Activated CD4-positive, alpha-beta T cell treated with anti-CD3 and anti-CD28 coated beads for 4 hours (primary cell): ENCODE measurements around the gene SCAPER.

Experiments used
- DNase-seq, 2 donors: peaks; one replicate each; pipeline ENCODE4 v3.0.0-alpha.2; 2020

The SCAPER gene

DNA sequence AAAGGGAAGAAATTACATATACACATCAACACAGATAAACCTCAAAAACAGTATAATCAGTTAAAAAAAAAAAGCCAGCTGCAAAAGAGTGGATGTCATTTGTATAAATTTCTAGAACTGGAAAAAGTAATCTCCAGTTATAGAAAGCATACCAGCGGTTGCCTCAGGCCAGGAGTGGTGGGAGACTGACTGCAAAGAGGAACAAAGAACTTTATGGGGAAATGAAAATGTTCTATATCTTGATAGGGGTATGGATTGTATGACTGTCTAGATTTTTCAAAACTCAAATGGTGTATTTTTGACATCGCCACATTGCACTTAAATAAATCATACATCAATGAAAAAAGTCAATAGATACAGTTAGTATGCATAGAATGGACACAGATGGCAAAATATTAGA lies 241.6 kb downstream of the SCAPER start:
- DNase-seq = no peak

DNA sequence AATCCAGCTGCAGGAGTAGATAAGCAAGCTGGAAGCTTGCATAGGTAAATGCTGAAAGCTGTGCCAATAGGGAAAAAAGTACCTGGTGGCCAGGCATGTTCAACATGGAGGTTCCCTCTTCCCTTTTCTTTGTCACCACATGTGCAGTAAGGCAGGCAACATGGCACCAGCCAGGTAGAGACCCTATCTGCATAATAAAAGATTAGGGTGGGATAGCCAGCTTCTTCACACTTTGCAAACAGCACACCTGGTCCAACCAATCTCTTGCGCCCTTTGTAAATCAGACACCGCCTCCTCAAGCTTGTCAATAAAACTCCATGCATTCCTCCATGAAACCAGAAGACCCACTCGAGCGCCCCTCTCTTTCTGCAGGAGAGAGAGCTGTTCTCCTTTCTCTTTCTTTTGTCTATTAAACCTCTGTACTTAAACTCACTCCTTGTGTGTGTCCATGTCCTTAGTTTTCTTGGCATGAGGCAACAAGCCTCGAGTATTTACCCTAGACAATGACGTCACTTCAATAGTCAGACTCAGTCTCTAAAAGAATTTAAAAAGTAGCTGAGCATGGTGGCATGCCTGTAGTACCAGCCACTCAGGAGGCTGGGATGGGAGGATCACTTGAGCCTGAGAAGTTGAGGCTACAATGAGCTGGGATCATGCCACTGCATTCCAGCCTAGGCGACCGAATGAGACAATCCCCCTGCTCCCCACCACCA lies 256.3 kb downstream of the SCAPER start:
- no peak for DNase-seq

DNA sequence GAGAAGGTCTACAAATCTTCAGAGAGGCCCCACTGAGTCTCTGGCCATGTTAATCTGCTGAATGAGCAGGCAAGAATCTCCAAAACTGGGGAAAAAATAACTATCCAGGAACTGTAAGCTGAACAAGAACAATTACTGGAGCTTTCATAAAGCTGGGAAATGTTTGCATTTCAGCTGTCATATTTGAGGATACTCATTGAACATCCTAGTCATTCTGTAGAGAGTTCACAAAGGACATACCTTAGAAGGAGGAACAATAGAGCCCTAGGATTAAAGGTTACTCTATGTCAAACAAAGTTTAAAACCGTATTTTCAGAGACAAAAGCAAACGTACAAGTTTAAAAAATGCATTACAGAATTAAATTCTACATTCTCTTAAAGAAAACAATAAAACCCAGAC lies 257.5 kb downstream of the SCAPER start:
- DNase-seq = no peak

DNA sequence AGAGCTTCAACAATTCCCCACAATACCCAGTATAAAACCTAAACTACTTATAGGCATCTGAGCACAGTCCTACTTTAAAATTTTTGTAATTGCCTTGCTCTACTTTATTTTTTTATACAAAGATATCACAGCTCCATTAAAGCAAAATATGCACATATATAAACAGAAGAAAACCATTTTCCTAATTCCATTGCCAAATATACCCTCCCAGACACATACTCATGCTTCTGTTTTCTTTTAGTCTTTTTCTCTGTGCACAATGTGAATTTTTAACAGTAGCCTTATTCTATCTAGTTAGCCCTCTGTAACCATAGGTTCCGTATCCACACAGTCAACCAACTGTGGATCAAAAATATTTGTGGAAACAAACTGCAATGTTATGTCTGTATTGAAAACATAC lies 260.5 kb downstream of the SCAPER start:
- no peak for DNase-seq

DNA sequence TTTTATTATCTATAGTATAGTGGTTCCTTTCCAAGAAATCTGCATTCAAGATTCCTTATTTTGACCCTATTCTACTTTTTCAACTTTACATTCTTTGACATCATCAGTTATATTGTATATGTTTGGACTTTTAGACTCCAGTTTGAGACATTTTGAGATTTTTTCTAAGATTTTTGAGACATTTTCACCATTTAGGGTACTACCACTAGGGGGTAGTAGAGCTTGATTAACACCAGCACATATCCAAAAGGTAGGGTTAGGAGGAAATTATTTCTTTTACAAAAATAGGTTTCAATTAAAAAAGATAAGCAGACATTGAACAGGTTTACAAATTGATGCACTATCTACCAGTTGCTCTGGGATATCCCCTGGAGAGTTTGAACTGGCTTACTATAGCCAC lies 262.5 kb downstream of the SCAPER start:
- no peak for DNase-seq

DNA sequence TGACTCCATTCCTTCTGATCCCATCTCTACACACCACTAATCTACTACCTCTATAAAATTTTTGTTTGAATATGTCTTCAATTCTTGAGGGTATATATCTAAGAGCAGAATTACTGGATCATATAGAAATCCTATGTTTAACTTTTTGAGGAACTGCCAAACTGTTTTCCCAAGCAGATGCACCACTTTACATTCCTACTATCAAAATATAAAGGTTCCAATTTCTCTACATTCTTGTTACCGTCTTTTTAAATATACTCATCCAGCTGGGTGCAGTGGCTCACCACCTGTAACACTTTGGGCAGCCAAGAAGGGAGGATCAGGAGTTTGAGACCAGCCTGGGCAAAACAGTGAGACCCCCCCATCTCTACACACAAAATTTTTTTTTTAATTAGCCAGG lies 268.0 kb downstream of the SCAPER start:
- no peak for DNase-seq

DNA sequence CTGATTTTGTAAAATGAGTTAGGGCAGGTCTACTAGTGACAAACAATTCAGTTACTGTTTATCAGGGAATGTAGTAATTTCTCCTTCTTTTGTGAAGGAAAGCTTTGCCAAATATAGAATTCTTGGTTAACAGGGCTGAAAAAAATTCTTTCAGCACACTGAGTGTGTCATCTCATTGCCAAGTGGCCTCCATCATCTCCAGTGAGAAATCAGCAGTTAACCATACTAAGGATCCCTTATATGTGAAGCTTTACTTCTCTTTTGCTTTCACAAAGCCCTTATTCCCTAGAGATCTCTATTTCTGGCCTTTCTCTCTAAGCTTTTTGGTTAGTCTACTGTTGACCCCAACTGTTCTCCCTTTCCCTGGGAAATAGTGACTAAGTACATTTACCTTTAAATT lies 269.1 kb downstream of the SCAPER start:
- DNase-seq = no peak

DNA sequence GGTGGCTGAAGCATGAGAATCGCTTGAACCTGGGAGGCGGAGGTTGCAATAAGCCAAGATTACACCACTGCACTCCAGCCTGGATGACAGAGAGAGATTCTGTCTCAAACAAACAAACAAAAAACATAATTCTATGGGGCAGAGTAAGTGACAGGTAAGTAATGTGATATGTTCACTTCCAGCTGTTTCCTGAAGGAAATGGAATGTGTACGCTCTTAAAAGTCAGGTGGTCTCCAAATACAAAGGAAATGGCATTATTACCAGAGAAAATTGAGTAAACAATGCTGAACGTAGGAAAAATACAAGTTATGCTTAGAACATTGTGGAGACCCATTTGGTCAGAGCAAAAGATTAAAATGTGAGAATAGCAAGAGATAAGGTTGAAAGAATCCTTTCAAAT lies 278.5 kb downstream of the SCAPER start:
- no peak for DNase-seq

DNA sequence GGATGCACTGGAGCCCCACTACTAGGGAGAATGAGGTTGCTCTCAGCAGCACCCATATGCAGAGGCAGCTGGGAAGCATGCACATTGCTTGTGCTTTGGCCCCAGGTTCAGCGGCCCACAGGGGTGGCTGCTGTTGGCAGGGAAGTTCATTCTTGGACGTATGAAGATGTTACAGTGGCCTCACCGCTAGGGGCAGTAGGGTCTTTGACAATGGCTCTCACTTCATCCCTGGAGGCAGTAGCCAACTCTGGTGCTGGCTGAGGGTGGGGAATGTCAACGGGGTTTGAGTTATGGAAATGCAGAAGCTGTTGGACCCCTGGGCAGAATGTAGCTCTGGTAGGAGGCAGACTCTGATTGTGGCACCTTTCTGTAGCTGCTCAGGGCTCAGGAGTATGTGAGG lies 279.9 kb downstream of the SCAPER start:
- DNase-seq = no peak

DNA sequence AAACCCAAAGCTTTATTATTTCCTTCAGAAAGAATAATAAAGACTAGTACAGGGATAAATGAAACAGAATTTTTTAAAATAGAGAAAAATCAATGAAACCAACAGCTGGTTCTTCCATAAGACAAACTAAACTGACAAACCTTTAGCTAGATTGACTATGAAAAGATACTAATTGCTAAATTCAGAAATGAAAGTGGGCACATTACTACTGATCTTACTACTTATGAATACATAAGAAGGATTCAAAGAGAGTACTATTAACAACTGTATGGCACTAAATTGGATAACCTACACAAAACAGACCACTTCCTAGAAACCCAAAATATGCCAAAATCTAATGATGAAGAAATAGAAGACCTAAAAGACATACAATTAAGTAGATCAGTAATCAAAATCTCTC lies 290.4 kb downstream of the SCAPER start:
- no peak for DNase-seq

DNA sequence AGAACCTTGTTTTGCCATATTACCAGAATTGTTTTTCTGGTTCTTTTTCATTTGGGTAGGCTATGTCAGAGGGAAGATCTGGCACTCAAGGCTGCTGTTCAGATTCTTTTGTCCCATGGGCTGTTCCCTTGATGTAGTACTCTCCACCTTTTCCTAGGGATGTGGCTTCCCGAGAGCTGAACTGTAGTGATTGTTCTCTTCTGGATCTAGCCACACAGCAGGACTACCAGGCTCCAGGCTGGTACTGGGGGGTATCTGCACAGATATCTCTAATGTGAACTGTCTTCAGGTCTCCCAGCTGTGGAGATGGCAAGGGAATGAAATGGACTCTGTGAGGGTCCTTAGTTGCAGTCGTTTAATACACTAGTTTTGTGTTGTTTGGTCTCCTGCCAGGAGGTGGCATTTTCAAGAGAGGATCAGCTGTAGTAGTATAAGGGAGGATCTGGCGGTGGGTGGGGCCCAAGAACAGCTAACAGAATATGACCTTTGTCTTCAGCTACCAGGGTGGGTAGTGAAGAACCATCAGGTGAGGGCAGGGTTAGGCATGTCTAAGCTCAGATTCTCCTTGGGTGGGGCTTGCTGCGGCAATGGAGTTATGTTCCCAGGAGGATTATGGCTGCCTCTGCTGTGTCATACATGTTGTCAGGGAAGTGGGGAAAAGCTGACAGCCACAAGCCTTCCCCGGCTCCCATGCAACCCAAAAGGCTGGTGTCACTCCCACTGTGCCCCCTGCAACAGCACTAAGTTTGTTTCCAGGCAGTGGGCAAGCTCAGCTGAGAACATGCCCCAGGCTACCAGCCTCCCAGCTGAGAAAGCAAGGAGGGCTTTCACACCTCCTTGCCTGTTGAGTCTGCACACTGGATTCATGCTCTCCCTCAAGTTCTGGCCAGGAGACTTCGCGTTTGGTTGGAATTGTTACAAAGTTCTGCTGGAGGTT lies 316.1 kb downstream of the SCAPER start:
- DNase-seq = no peak

DNA sequence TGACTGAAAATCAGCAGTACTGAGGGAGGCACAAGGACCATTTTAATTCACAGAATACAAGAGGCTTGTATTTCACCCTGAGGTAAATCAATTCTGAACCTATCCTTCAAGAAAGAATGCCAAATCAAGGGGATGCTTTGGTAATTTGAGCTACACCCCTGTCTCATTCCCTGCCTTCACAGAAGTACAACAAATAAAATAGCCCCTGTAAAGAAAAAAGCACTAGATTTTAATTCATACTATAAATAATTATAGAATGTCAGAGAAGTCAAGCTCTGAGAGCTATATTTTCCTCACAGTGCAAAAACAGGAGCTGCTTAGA lies 319.6 kb downstream of the SCAPER start:
- DNase-seq = no peak

DNA sequence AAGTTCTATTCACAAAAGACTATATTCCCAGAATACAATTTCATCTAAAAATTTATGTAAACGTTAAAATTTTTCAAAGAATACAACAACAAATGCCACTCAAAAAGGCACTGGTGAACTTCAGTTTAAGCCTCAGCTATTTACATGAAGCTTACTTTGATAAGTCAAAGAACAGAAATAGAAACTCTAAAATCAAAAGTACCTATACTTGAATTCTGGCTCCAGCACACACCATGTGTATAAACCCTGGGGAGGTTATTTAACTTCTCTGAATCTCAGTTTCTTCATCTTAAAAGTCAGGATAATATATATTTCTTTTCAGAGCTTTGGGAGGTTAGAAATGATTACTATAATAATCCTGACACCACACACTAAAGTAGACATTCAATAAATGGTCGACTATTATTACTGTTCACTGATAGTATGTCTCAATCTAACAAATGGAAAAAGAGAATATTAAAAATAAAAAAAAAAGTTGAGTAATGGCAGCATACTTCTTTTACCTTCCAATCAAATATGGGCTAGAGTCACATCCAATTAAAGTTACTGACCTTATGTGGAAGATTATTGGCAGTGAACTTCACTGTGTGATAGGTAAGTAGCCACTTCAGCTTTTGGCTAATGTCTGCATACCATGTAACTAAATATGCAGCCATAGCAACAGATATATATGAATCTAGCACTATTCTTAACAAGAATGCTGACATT lies 320.1 kb downstream of the SCAPER start:
- no peak for DNase-seq

DNA sequence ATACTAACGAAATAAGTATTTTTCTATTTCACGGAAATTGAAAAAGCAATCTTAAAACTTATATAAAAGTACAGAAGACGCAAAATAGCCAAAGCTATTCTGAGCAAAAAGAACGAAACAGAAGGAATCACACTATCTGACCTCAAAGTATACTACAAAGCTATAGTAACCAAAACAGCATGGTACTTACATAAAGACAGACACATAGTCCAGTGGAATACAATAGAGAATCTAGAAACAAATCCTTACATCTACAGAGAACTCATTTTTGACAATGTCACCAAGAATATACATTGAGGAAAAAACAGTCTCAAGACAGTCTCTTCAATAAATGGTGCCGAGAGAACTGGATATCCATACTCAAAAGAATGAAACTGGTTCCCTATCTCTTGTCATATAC lies 322.6 kb downstream of the SCAPER start:
- no peak for DNase-seq

DNA sequence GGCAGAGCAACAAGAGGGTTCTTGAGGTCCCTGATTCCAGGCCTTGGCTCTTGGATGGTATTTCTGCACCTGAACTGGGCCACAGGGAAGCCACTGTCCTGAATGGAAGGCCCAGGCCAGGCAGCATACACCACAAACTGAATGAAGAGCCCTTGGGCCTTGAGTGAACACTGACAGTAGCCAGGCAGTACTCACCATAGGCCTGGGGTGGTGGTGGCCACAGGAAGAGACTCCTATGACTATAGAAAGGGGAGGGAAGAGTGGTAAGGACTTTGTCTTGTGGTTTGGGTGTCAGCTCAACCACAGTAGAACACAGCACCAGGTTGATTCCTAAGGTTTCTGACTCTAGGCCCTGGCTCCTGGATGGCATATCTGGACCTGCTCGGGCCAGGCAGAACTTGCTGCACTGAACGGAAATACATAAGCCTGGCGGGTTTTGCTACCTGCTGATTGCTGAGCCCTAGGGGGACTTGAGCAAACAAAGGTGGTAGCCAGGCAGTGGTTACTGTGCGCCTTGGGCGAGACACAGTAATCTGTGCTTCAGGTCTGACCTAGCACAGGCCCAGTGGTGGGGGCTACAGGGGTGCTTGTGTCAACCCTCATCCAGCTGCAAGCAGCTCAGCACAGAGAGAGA lies 327.1 kb downstream of the SCAPER start:
- no peak for DNase-seq

DNA sequence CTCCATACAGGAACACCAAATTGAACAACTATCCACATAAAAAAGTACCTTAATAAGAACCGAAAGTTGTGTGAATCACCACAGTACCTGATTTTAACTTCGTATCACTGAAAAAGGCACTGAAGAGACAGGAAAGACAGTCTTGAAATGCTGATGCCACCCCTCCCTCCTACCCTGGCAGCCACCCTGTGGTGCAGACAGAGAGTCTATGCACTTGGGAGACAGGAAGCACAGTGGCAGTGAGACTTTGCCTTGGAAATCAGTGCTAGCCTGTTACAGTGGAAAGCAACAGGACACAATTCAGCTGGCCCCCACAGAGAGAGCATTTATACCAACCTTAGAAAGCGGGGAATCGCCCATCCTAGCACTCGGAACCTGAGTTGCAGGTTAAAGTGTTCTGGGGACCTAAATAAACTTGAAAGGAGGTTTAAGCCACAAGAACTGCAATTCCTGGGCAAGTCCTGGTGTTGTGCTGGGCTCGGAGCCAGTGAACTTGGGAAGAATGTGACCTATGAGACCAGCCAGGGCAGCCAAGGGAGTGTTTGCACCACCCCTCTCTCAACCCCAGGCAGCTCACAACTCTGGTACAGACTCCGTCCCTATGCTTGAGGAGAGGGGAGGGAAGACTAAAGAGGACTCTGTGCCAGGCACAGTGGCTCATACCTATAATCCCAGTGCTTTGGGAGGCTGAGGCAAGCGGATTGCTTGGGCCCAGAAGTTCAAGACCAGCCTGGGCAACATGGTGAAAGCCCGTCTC lies 328.4 kb downstream of the SCAPER start:
- DNase-seq = no peak

DNA sequence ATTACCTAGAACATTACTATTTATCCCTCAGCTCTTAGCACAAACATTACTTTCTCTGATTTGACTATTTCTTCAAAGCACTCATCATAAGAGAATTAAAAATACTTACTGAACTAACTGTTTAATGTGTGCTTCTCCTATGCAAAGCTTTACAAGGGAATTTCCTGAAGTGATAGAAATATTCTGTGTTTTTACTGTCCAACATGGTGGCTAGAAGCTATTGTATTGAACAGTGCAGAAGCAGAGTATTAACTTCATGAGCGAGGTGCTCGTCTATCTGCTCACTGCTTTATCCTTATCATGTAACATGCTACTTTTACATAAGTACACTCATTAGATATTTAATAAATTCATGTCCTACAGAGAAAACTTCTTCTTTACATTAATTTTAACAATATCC lies 329.5 kb downstream of the SCAPER start:
- DNase-seq = no peak

DNA sequence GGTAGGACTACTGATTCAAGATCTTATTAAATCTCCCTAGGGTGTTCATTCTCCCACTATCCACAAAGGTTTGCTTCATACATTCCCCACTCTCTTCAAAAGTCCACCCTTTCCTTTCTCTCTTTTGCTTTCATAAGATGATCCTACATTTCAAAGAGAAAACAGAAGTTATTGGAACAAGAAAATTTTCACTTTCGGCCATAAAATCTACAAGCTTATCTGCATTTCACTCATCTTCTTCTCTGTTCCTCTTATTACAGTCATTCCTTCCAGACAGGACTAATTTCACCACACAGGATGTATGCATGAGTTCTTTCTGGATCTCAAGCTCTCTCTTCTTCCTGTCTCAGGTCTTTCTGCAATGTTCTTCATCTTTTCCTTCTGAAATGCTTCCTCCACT lies 329.9 kb downstream of the SCAPER start:
- DNase-seq = no peak

DNA sequence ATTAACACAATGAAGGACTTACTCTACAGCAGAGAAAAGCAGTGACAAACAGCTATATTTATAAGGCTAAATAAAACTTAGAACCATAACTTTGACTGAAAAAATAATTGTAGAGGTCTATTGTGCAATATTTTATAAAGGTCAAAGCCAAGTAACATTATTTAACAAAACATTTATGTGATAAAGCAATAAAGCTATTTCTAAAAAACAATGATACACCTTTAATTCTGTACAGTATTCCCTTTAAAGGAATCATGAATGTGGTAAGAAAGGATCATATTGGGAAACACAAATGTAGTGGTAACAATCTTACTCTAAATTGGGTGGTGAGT lies 332.2 kb downstream of the SCAPER start:
- no peak for DNase-seq

DNA sequence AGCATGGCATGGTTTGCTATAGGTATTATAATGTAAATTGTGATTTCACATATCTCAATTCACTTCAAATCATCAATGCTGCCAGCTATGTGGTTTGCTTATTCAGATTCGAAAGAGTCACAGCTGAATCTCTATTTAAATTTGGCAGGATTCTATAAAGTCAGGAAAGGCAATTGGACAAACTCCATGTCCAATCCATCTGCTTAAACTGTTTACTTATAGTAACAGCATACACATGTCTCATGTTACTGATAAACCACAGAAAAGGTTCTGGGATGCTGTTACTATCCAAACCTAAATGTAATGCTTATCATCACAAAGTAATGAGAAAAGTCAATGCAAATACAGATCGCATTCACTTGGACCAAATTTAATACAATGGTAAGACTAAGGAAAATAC lies 338.9 kb downstream of the SCAPER start:
- DNase-seq = no peak

DNA sequence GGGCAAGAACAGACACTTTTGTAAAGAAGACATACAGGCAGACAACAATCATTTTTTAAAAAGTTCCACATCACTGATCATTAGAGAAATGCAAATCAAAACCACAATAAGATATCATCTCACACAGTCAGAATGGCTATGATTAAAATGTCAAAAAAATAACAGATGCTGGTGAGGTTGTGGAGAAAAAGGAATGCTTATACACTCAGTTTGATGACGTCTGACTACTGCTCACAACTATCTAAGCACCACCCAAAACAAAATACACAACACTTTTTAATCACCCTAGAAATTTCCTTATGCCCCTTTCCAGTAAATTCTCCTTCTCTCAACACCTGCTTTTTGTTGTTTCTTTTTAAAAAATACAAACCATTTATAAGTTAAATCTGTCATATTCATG lies 339.8 kb downstream of the SCAPER start:
- DNase-seq = no peak

DNA sequence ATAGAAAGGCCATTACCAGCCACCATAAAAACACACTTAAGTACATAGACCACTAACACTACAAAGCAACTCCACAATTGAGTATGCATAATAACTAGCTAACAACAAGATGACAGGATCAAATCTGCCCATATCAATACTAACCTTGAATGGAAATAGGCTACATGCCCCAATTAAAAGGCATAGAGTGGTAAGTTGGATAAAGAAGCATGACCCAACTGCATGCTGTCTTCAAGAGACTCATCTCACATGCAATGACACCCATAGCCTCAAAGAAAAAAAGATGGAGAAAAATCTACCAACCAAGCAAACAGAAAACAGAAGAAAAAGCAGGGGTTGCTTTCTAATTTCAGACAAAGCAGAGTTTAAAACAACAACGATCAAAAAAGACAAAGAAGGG lies 349.9 kb downstream of the SCAPER start:
- DNase-seq = no peak

DNA sequence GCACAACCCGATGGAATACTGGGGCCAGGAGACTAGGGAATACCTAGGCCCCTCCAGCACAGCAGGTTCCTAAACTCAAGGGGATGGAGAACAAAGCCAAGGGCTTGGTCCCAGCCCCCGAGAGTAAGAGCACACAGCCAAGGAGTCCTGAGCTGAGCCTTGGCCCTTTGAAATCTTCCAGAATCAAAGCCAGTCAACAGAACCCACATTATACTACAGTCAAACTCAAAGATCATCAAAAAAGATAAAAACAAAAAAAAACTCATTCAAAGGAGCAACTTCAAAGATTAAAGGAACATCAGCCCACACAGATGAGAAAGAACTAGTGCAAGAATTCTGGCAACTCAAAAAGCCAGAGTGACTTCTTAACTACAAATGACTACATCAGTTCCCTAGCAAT lies 351.6 kb downstream of the SCAPER start:
- DNase-seq = no peak
